Transverse colon (tissue), 4 donors: ENCODE results near the gene AMN. TPM values are rescaled to one million over a fixed set of nuclear protein-coding genes. Genes with fewer than 3 reads are reported as not detected.
"Not testable (repeated sequence)": the region's sequence is repeated elsewhere in the genome, so short reads cannot be mapped to it uniquely, and the experiment has no call there.

ENCODE experiments used
- DNase-seq: peaks from one replicate; pipeline ENCODE4 v3.0.0-alpha.2; 2019
- H3K27ac ChIP-seq, 4 donors: fragments of 200-600 bp; sonication (generic); 2 replicates each; pipeline ENCODE4 v1.5.1; 2016 to 2018; ENCODE audit warnings: inconsistent platforms in 4 of 4
- H3K27me3 ChIP-seq: fragments of 200-600 bp; sonication (generic); 2 replicates; pipeline ENCODE4 v1.5.1; 2017; ENCODE audit warnings: inconsistent platforms
- H3K36me3 ChIP-seq, 4 donors: fragments of 200-600 bp; sonication (generic); 2 replicates each; pipeline ENCODE4 v1.5.1; 2017 to 2019; ENCODE audit warnings: inconsistent platforms in 4 of 4
- H3K4me1 ChIP-seq, 4 donors: fragments of 200-600 bp; sonication (generic); 2 replicates each; pipeline ENCODE4 v1.5.1; 2017 to 2020; ENCODE audit warnings: inconsistent platforms in 4 of 4
- H3K4me3 ChIP-seq, 4 donors: fragments of 200-600 bp; sonication (generic); 1 replicate in 1 of 4; 2 replicates in 3 of 4; pipeline versions ENCODE4 v1.5.1 to v1.6.1; 2017 to 2019; ENCODE audit warnings: inconsistent platforms in 4 of 4
- H3K9me3 ChIP-seq, 2 donors: fragments of 200-600 bp; sonication (generic); 2 replicates each; pipeline ENCODE4 v1.5.1; 2017 to 2019; ENCODE audit warnings: inconsistent platforms in 2 of 2
- CTCF ChIP-seq, 5 experiments: fragments of 200-600 bp in 3 of 5; fragments of 450-650 bp in 2 of 5; sonication (generic) in 3 of 5; IDR thresholded peaks; 1 replicate in 2 of 5; 2 replicates in 3 of 5; pipeline ENCODE4 v1.5.1; 2016 to 2017; ENCODE audit warnings: antibody characterized with exemption in 5 of 5, inconsistent platforms in 3 of 5, mild to moderate bottlenecking in 2 of 5, moderate library complexity in 1 of 5
- EP300 ChIP-seq: sonication (generic); formaldehyde crosslinking; IDR thresholded peaks from one replicate; pipeline ENCODE4 v1.6.1; 2017; ENCODE audit warnings: antibody characterized with exemption, low read depth
- POLR2A ChIP-seq: fragments of 450-650 bp; IDR thresholded peaks from one replicate; pipeline ENCODE4 v1.6.1; 2016; ENCODE audit warnings: antibody characterized with exemption, mild to moderate bottlenecking, moderate library complexity
- POLR2AphosphoS5 ChIP-seq, 3 donors: sonication (generic); formaldehyde crosslinking; IDR thresholded peaks; one replicate each; pipeline ENCODE4 v1.6.1; 2016; ENCODE audit warnings: antibody characterized with exemption in 3 of 3
- WGBS, 2 donors: methylation state at CpG; one replicate each; pipeline ENCODE4 v1.1.5; 2018; ENCODE audit warnings: low coverage in 1 of 2; 5-methylcytosine and 5-hydroxymethylcytosine counted together
- in situ Hi-C, 4 donors: fragments of 200-750 bp; cut with MboI; loops; one replicate each; pipeline versions ENCODE4 v1.15.0 to v1.15.1; 2017; ENCODE audit warnings: low sequenced_read_pairs in 3 of 4, low pct_ligation_motif_present in 1 of 4, low pct_unique_long_range_greater_than_20kb in 1 of 4
- intact Hi-C: fragments of 100-400 bp; cut with DNase I; formaldehyde crosslinking; loops from one replicate; pipeline ENCODE4 v1.15.1; 2023; ENCODE audit warnings: low total_unique reads
- total RNA-seq, 4 donors: library from RNA; depleted of rRNA; stranded (reverse); fragments of >200 nt; gene quantifications; one replicate each; pipeline ENCODE4 v1.1.0, GENCODE V29; 2016

The AMN gene
- 100 to 1,000 TPM; 306 to 597 (median 420) TPM for total RNA-seq

GRCh38 chr14:102922490-102923200, at the start of gene AMN:
Gene AMN, plus strand, starts transcription at chr14:102922663. Its CDS starts 26 bp downstream, at chr14:102922689.
- peak; percentile 82 for DNase-seq
- peak within 1 kb of the TSS; percentile 57 to 83 (median 66) for H3K27ac ChIP-seq
- in situ Hi-C loops: loop anchor here in 3 of 4 donors (25.0 kb wide), 2 partner anchors 160 to 235 kb away; no protein-coding TSS in a partner anchor
- H3K9me3 ChIP-seq: no peaks in the 10 kb centered on the region
- H3K36me3 ChIP-seq: no peaks in the 10 kb centered on the region
- TF ChIP-seq POLR2AphosphoS5 (IDR thresholded peaks at IDR 0.05): peak in 2 of 3 donors; percentile 73 to 80
- peak; percentile 87 for TF ChIP-seq POLR2A
- no peak for TF ChIP-seq CTCF (IDR thresholded peaks at IDR 0.05)
- no peak for TF ChIP-seq EP300
- peak within 1 kb of the TSS; percentile 5 to 54 (median 36) for H3K4me3 ChIP-seq
- WGBS, 2 donors: 8% methylated on average over 56 of the region's 56 CpGs; no CpG with 5 or more reads in 1 of the 2 donors
- peaks cover 0 to 24% (median 15%) of the 10 kb centered on the region in 4 donors for H3K4me1 ChIP-seq
- intact Hi-C loops: no loop called here
- H3K27me3 ChIP-seq: peaks cover 32% of the 10 kb centered on the region

GRCh38 chr14:102873131-102873530, 49.3 kb upstream of the AMN start:
- peaks cover 0 to 11% (median 4%) of the 10 kb centered on the region in 4 donors for H3K36me3 ChIP-seq
- H3K4me1 ChIP-seq: peaks cover 0 to 42% (median 19%) of the 10 kb centered on the region in 4 donors
- peak overlapping the region; percentile 68 to 82 (median 75) for H3K27ac ChIP-seq
- intact Hi-C loops: no loop called here
- in situ Hi-C loops: no loop called here
- H3K27me3 ChIP-seq: no peaks in the 10 kb centered on the region
- no peak for TF ChIP-seq CTCF (IDR thresholded peaks at IDR 0.05)
- no peak for TF ChIP-seq POLR2AphosphoS5 (IDR thresholded peaks at IDR 0.05)
- TF ChIP-seq POLR2A: no peak
- no peak for TF ChIP-seq EP300
- DNase-seq: peak; percentile 54
- 56% methylated on average over 6 to 7 of the region's 7 CpGs for WGBS, 2 donors
- H3K9me3 ChIP-seq: no peaks in the 10 kb centered on the region
- H3K4me3 ChIP-seq: no peak overlapping the region

- WGBS, 2 donors: 39 to 62% methylated on average over 3 to 7 of the region's 7 CpGs
- peak overlapping the region; percentile 68 to 82 (median 78) for H3K27ac ChIP-seq
- peaks cover 0 to 11% (median 4%) of the 10 kb centered on the region in 4 donors for H3K36me3 ChIP-seq
- peak; percentile 66 for DNase-seq
- no peaks in the 10 kb centered on the region for H3K9me3 ChIP-seq
- H3K27me3 ChIP-seq: no peaks in the 10 kb centered on the region
- peak in 1 of 3 donors; percentile 26 for TF ChIP-seq POLR2AphosphoS5 (IDR thresholded peaks at IDR 0.05)
- TF ChIP-seq EP300: no peak
- intact Hi-C loops: no loop called here
- H3K4me3 ChIP-seq: no peak overlapping the region
- in situ Hi-C loops: no loop called here
- peaks cover 0 to 40% (median 18%) of the 10 kb centered on the region in 4 donors for H3K4me1 ChIP-seq
Measured at GRCh38 chr14:102873546-102874061, 48.9 kb upstream of the AMN start.

GRCh38 chr14:102875652-102876051, 46.8 kb upstream of the AMN start:
- H3K9me3 ChIP-seq: no peaks in the 10 kb centered on the region
- no peak for TF ChIP-seq CTCF (IDR thresholded peaks at IDR 0.05)
- no peak for TF ChIP-seq EP300
- no peak for TF ChIP-seq POLR2A
- TF ChIP-seq POLR2AphosphoS5 (IDR thresholded peaks at IDR 0.05): no peak
- no peaks in the 10 kb centered on the region for H3K27me3 ChIP-seq
- intact Hi-C loops (no loop called here), in situ Hi-C loops (no loop called here)
- peaks cover 0 to 11% (median 4%) of the 10 kb centered on the region in 4 donors for H3K36me3 ChIP-seq
- no peak overlapping the region for H3K4me3 ChIP-seq
- H3K4me1 ChIP-seq: peaks cover 0 to 47% (median 22%) of the 10 kb centered on the region in 4 donors
- DNase-seq: no peak
- no peak overlapping the region for H3K27ac ChIP-seq
- WGBS, 2 donors: 85 to 95% methylated on average over 2 of the region's 2 CpGs

GRCh38 chr14:102877511-102877910, 45.0 kb upstream of the AMN start:
- H3K4me3 ChIP-seq, H3K27me3 ChIP-seq, H3K9me3 ChIP-seq, intact Hi-C loops, H3K27ac ChIP-seq, in situ Hi-C loops, DNase-seq: not testable (repeated sequence)
- peaks cover 0 to 33% (median 20%) of the 10 kb centered on the region in 4 donors for H3K4me1 ChIP-seq
- H3K36me3 ChIP-seq: peaks cover 0 to 11% (median 4%) of the 10 kb centered on the region in 4 donors
- WGBS, 2 donors: 96% methylated on average over 7 to 10 of the region's 10 CpGs
